ENCODE measurements around the gene EIF2D. TPM values are rescaled to one million over a fixed set of nuclear protein-coding genes. Genes with fewer than 3 reads are reported as not detected.

EIF2D gene
- total and polyA plus RNA-seq, 7 donors: 21.4 to 41.8 (median 35.7) TPM

- Histone ChIP-seq H3K4me3 (no peak overlapping the region), H3K9me3 (no peaks in the 10 kb centered on the region), H3K4me1 (no peaks in the 10 kb centered on the region), H3K27ac (no peak overlapping the region), H3K27me3 (ENCODE audit: insufficient read depth in 3 of 3, low read length in 2 of 3) (no peaks in the 10 kb centered on the region), H3K36me3 (ENCODE audit: insufficient read depth in 1 of 2, low read depth in 1 of 2) (peaks cover 10 to 100% of the 10 kb centered on the region in 2 donors)
- intact Hi-C loops (cut with DNase I): no loop called here
- DNase-seq: no peak
- TF ChIP-seq CTCF (IDR thresholded peaks at IDR 0.05): no peak
- 54 to 59% (median 54%) methylated on average over 3 of the region's 3 CpGs for WGBS, 3 donors
- ATAC-seq: peak in 1 of 4 donors; percentile 31
These were observed 11.7 kb downstream of the EIF2D start for GRCh38 chr1:206600527-206600926.

- intact Hi-C loops (cut with DNase I): no loop called here
- no peak overlapping the region for H3K27ac ChIP-seq
- no peak for TF ChIP-seq CTCF (IDR thresholded peaks at IDR 0.05)
- H3K4me1 ChIP-seq: peaks cover 10% of the 10 kb centered on the region
- H3K27me3 ChIP-seq (ENCODE audit: insufficient read depth in 3 of 3, low read length in 2 of 3): no peaks in the 10 kb centered on the region
- H3K9me3 ChIP-seq: no peaks in the 10 kb centered on the region
- peaks cover 14 to 98% of the 10 kb centered on the region in 2 donors for H3K36me3 ChIP-seq (ENCODE audit: insufficient read depth in 1 of 2, low read depth in 1 of 2)
- 91 to 100% (median 98%) methylated on average over 1 of the region's 1 CpG for WGBS, 3 donors
- ATAC-seq (no peak), DNase-seq (no peak)
- H3K4me3 ChIP-seq: no peak overlapping the region
These were observed 16.0 kb downstream of the EIF2D start for GRCh38 chr1:206596319-206596666.

- 86 to 94% (median 87%) methylated on average over 7 of the region's 7 CpGs for WGBS, 3 donors
- DNase-seq: no peak
- Histone ChIP-seq H3K27me3 (ENCODE audit: insufficient read depth in 3 of 3, low read length in 2 of 3) (no peaks in the 10 kb centered on the region), H3K4me1 (peaks cover 16% of the 10 kb centered on the region), H3K4me3 (no peak overlapping the region), H3K36me3 (ENCODE audit: insufficient read depth in 1 of 2, low read depth in 1 of 2) (peaks cover 17 to 98% of the 10 kb centered on the region in 2 donors), H3K9me3 (no peaks in the 10 kb centered on the region), H3K27ac (no peak overlapping the region)
- no peak for ATAC-seq
- intact Hi-C loops (cut with DNase I): no loop called here
- no peak for TF ChIP-seq CTCF (IDR thresholded peaks at IDR 0.05)
These were observed 16.5 kb downstream of the EIF2D start for GRCh38 chr1:206595581-206596318.

- no peak overlapping the region for H3K4me3 ChIP-seq
- WGBS, 3 donors: 92 to 94% (median 92%) methylated on average over 6 to 7 of the region's 7 CpGs
These were observed 18.8 kb downstream of the EIF2D start for GRCh38 chr1:206593351-206593925.

More at GRCh38 chr1:206593351-206593925, 18.8 kb downstream of the EIF2D start:
- DNase-seq (no peak), ATAC-seq (no peak)
- no peaks in the 10 kb centered on the region for H3K9me3 ChIP-seq
- H3K27me3 ChIP-seq (ENCODE audit: insufficient read depth in 3 of 3, low read length in 2 of 3): no peaks in the 10 kb centered on the region
- peak overlapping the region; percentile 56 for H3K27ac ChIP-seq
- H3K36me3 ChIP-seq (ENCODE audit: insufficient read depth in 1 of 2, low read depth in 1 of 2): peaks cover 17 to 98% of the 10 kb centered on the region in 2 donors
- no peak for TF ChIP-seq CTCF (IDR thresholded peaks at IDR 0.05)
- intact Hi-C loops (cut with DNase I): no loop called here
- H3K4me1 ChIP-seq: peaks cover 22% of the 10 kb centered on the region
